Jurkat, Clone E6-1 (cell line): ENCODE measurements around the gene PLPPR1.

Source experiments
- DNase-seq: peaks from one replicate; pipeline ENCODE4 v3.0.0-alpha.2; 2011; ENCODE audit warnings: low read depth, low spot score
- H3K4me3 ChIP-seq: 2 replicates; pipeline ENCODE4 v1.5.1; 2011; ENCODE audit warnings: mild to moderate bottlenecking, low read length, control low read depth, moderate library complexity

The PLPPR1 gene

GRCh38 chr9:101359679-101360078 is 331.2 kb downstream of the PLPPR1 start:
- no peak for DNase-seq
- no peak overlapping the region for H3K4me3 ChIP-seq

- no peak for DNase-seq
- H3K4me3 ChIP-seq: no peak overlapping the region
These were observed 332.1 kb downstream of the PLPPR1 start for GRCh38 chr9:101360647-101361046.

- no peak for DNase-seq
- no peak overlapping the region for H3K4me3 ChIP-seq
These were observed 333.9 kb downstream of the PLPPR1 start for GRCh38 chr9:101362450-101362849.

GRCh38 chr9:101365181-101365580 is 336.7 kb downstream of the PLPPR1 start:
- no peak overlapping the region for H3K4me3 ChIP-seq
- no peak for DNase-seq

GRCh38 chr9:101366038-101366756 is 337.7 kb downstream of the PLPPR1 start:
- no peak for DNase-seq
- no peak overlapping the region for H3K4me3 ChIP-seq

- no peak for DNase-seq
- H3K4me3 ChIP-seq: no peak overlapping the region
These were observed 338.8 kb downstream of the PLPPR1 start for GRCh38 chr9:101367323-101367722.

- H3K4me3 ChIP-seq: no peak overlapping the region
- no peak for DNase-seq
These were observed 340.8 kb downstream of the PLPPR1 start for GRCh38 chr9:101369286-101369685.

- no peak for DNase-seq
- H3K4me3 ChIP-seq: no peak overlapping the region
These were observed 341.5 kb downstream of the PLPPR1 start for GRCh38 chr9:101369884-101370531.

GRCh38 chr9:101371813-101372212 is 343.3 kb downstream of the PLPPR1 start:
- no peak overlapping the region for H3K4me3 ChIP-seq
- DNase-seq: no peak

GRCh38 chr9:101372327-101373118 is 344.0 kb downstream of the PLPPR1 start:
- DNase-seq: no peak
- no peak overlapping the region for H3K4me3 ChIP-seq
